ENCODE results near the gene KCNH2.

Gene KCNH2

GRCh38 chr7:150974468-150975391 is 3.4 kb downstream of the KCNH2 start:
- TF ChIP-seq CTCF (IDR thresholded peaks at IDR 0.05): peak; percentile 56
- TF ChIP-seq ZFX (IDR thresholded peaks at IDR 0.05; ENCODE audit: borderline replicate concordance): no peak
- peak overlapping the region; percentile 83 for H3K27ac ChIP-seq

GRCh38 chr7:150973571-150974451 is 4.3 kb downstream of the KCNH2 start:
- no peak for TF ChIP-seq ZFX (IDR thresholded peaks at IDR 0.05; ENCODE audit: borderline replicate concordance)
- H3K27ac ChIP-seq: peak overlapping the region; percentile 83; the same call in 1 of the 2 replicates

GRCh38 chr7:150972741-150973140 is 5.4 kb downstream of the KCNH2 start:
- H3K27ac ChIP-seq: no peak overlapping the region
- TF ChIP-seq ZFX (IDR thresholded peaks at IDR 0.05; ENCODE audit: borderline replicate concordance): no peak
- TF ChIP-seq CTCF (IDR thresholded peaks at IDR 0.05): no peak

DNA sequence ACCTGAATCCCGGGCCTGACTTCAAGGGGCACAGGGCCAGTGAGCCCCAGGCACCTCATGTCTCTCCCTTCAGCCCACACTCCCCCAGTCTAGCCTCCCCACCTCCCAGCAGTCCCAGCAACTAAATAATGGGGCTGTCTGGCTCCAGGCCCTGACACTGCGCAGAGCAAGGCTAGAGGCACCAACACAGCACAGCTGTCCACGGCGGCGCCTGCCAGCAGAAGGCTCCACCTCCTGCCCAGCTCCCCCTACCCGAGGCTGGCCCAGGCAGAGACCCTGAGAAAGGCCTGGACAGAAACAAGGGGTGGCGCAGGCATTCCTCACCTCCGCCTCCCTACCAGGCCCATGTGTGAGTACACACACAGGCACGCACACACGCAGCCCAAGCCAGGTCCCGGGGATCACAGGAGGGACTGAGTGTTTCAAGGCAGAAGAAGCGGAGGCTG is 6.1 kb downstream of the KCNH2 start:
- TF ChIP-seq CTCF (IDR thresholded peaks at IDR 0.05): no peak
- TF ChIP-seq ZFX (IDR thresholded peaks at IDR 0.05; ENCODE audit: borderline replicate concordance): no peak
- H3K27ac ChIP-seq: no peak overlapping the region

GRCh38 chr7:150971242-150972022 is 6.7 kb downstream of the KCNH2 start:
- no peak overlapping the region for H3K27ac ChIP-seq
- TF ChIP-seq CTCF (IDR thresholded peaks at IDR 0.05): no peak

- no peak overlapping the region for H3K27ac ChIP-seq
- no peak for TF ChIP-seq ZFX (IDR thresholded peaks at IDR 0.05; ENCODE audit: borderline replicate concordance)
- TF ChIP-seq CTCF (IDR thresholded peaks at IDR 0.05): no peak
Observed at GRCh38 chr7:150970424-150970823, 7.7 kb downstream of the KCNH2 start.

DNA sequence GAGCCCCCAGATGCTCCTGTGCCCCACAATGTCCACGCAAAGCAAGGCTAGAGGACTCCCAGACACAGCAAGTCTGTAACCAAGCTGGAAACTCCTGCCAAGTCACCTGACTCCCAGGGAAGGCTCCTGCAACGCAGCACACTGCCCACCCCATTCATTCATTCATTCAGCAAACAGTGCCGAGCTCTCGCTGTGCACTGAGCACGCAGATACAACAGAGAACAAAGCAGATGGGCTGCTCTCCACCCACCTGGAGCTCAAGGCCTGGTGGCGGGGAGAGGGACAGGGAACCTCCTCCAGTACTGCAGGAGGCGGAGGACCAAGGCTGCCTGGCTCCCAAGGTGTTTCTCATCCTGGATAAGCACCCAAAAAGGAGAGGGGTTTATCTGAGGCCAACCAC is 8.6 kb downstream of the KCNH2 start:
- no peak for TF ChIP-seq CTCF (IDR thresholded peaks at IDR 0.05)
- no peak for TF ChIP-seq ZFX (IDR thresholded peaks at IDR 0.05; ENCODE audit: borderline replicate concordance)
- H3K27ac ChIP-seq: no peak overlapping the region
